ENCODE measurements around the gene SLC39A11. TPM values are rescaled to one million over a fixed set of nuclear protein-coding genes. Genes with fewer than 3 reads are reported as not detected.

SLC39A11 gene
- polyA plus RNA-seq, 1 of the 3 experiments (the other 2 are of a cell fraction) = 23.5 TPM

- no peak overlapping the region for H2AFZ ChIP-seq (ENCODE audit: low read depth)
- H3F3A ChIP-seq (replicated peaks; ENCODE audit: insufficient read depth) = peaks cover 8% of the 10 kb centered on the region
- no peaks in the 10 kb centered on the region for H3K36me3 ChIP-seq (replicated peaks in 1 of 2; ENCODE audit: control insufficient read depth in 1 of 2, insufficient read depth in 2 of 2, low read length in 1 of 2)
- CTCF ChIA-PET = interaction anchor here (1.1 to 7.7 kb wide), 5 partner anchors 7 to 471 kb away, joined by 4 to 104 read pairs (median 35); no protein-coding TSS in a partner anchor
- no peaks in the 10 kb centered on the region for H4K20me1 ChIP-seq (ENCODE audit: insufficient read depth)
- no peaks in the 10 kb centered on the region for H3K9me3 ChIP-seq
- 100% methylated on average over 1 of the region's 1 CpG for WGBS (ENCODE audit: low lambda C conversion rate)
- no peaks in the 10 kb centered on the region for H3K9me2 ChIP-seq
- TF ChIP-seq, protein P1, sequence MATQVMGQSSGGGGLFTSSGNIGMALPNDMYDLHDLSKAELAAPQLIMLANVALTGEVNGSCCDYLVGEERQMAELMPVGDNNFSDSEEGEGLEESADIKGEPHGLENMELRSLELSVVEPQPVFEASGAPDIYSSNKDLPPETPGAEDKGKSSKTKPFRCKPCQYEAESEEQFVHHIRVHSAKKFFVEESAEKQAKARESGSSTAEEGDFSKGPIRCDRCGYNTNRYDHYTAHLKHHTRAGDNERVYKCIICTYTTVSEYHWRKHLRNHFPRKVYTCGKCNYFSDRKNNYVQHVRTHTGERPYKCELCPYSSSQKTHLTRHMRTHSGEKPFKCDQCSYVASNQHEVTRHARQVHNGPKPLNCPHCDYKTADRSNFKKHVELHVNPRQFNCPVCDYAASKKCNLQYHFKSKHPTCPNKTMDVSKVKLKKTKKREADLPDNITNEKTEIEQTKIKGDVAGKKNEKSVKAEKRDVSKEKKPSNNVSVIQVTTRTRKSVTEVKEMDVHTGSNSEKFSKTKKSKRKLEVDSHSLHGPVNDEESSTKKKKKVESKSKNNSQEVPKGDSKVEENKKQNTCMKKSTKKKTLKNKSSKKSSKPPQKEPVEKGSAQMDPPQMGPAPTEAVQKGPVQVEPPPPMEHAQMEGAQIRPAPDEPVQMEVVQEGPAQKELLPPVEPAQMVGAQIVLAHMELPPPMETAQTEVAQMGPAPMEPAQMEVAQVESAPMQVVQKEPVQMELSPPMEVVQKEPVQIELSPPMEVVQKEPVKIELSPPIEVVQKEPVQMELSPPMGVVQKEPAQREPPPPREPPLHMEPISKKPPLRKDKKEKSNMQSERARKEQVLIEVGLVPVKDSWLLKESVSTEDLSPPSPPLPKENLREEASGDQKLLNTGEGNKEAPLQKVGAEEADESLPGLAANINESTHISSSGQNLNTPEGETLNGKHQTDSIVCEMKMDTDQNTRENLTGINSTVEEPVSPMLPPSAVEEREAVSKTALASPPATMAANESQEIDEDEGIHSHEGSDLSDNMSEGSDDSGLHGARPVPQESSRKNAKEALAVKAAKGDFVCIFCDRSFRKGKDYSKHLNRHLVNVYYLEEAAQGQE (IDR thresholded peaks at IDR 0.05; ENCODE audit: low read depth, low read length) = 0 out of 2 replicates have a peak, but pooled peaks have one; percentile 58
- no peak for TF ChIP-seq POLR2AphosphoS5 (IDR thresholded peaks at IDR 0.05; ENCODE audit: low read depth, low read length)
- no peak overlapping the region for H3K27ac ChIP-seq (ENCODE audit: low read depth in 2 of 2, low read length in 1 of 2)
- H3K79me2 ChIP-seq (ENCODE audit: insufficient read depth) = no peaks in the 10 kb centered on the region
- H3K4me2 ChIP-seq = no peak overlapping the region
- no peak overlapping the region for H3K9ac ChIP-seq
- POLR2A ChIA-PET = interaction anchor here (0.6 kb wide), 1 partner anchor 134 kb away, joined by 3 read pairs; no protein-coding TSS in a partner anchor
- no peak overlapping the region for H3K4me3 ChIP-seq (ENCODE audit: low read depth in 2 of 2, low read length in 1 of 2)
- H3K4me1 ChIP-seq (ENCODE audit: control insufficient read depth in 1 of 2, insufficient read depth in 2 of 2, low read depth in 1 of 2, low read length in 1 of 2) = peaks cover 5 to 9% of the 10 kb centered on the region in 2 experiments; a peak in 3 of 4 replicates
- DNase-seq = no peak
- no peaks in the 10 kb centered on the region for H3K27me3 ChIP-seq (ENCODE audit: insufficient read depth)
Measured at GRCh38 chr17:72720494-72720825, 372.0 kb downstream of the SLC39A11 start.

DNA sequence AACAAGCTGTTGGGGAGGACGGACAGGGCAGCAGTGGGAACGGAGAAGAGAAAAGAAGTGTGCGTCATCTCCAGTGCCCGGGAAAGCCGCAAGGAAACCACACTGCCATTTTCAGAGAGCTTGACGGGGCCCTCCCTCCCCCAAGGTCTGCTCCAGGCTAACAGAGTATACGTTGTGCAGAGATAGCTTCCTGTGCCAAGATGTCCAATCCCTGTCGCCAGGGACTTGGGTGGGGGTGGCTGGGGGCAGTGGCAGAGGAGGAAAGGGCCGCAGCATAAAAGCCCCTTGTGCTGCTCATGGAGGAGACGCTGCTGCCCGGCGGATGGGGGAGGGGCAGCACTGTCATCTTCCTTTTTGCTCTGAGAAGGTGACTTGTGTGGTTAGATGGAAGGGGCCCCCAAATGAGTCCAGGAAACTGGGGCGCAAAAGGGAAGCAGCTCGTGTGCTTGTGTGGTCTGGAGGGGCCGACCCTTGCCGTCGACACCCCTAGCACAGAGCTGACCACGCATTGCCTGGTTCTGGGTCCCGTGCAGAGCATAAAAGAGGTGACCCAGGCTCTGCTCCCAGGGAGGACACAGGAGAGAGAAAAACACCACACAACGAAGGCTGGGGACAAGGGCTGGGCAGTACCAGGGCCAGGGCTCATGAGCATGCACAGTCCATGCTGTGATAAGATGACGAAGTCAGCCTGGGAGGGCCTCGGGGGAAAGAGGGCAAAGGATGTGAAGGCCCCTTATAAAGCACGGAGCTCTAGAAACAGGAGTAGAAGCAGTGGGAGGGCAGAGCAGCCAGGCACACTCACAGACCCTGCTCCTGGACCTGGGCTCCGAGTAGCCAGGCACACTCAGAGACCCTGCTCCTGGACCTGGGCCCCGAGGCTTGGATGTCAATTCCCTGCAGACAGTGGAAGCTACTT lies 372.7 kb downstream of the SLC39A11 start:
- peaks cover 11% of the 10 kb centered on the region for H3F3A ChIP-seq (replicated peaks; ENCODE audit: insufficient read depth)
- H3K9ac ChIP-seq = no peak overlapping the region
- no peak overlapping the region for H3K4me2 ChIP-seq
- H3K4me3 ChIP-seq (ENCODE audit: low read depth in 2 of 2, low read length in 1 of 2) = no peak overlapping the region
- no peak for DNase-seq
- no peaks in the 10 kb centered on the region for H3K9me3 ChIP-seq
- H3K9me2 ChIP-seq = no peaks in the 10 kb centered on the region
- H2AFZ ChIP-seq (ENCODE audit: low read depth) = no peak overlapping the region
- ChIA-PET CTCF (interaction anchor here (1.1 to 7.7 kb wide), 5 partner anchors 8 to 471 kb away, joined by 4 to 104 read pairs (median 35); no protein-coding TSS in a partner anchor), POLR2A (interaction anchor here (0.6 to 0.8 kb wide), 2 partner anchors 22 to 133 kb away, joined by 3 read pairs; no protein-coding TSS in a partner anchor)
- H3K27ac ChIP-seq (ENCODE audit: low read depth in 2 of 2, low read length in 1 of 2) = no peak overlapping the region
- H3K27me3 ChIP-seq (ENCODE audit: insufficient read depth) = no peaks in the 10 kb centered on the region
- peaks cover 5 to 10% of the 10 kb centered on the region in 2 experiments; a peak in 3 of 4 replicates for H3K4me1 ChIP-seq (ENCODE audit: control insufficient read depth in 1 of 2, insufficient read depth in 2 of 2, low read depth in 1 of 2, low read length in 1 of 2)
- 82% methylated on average over 24 of the region's 25 CpGs for WGBS (ENCODE audit: low lambda C conversion rate)
- H3K36me3 ChIP-seq (replicated peaks in 1 of 2; ENCODE audit: control insufficient read depth in 1 of 2, insufficient read depth in 2 of 2, low read length in 1 of 2) = no peaks in the 10 kb centered on the region
- H4K20me1 ChIP-seq (ENCODE audit: insufficient read depth) = no peaks in the 10 kb centered on the region
- no peaks in the 10 kb centered on the region for H3K79me2 ChIP-seq (ENCODE audit: insufficient read depth)
- TF ChIP-seq PBX3 (IDR thresholded peaks at IDR 0.05) = no peak
- TF ChIP-seq RXRA (IDR thresholded peaks at IDR 0.05; ENCODE audit: borderline replicate concordance, low read depth) = no peak
- TF ChIP-seq, protein P2, sequence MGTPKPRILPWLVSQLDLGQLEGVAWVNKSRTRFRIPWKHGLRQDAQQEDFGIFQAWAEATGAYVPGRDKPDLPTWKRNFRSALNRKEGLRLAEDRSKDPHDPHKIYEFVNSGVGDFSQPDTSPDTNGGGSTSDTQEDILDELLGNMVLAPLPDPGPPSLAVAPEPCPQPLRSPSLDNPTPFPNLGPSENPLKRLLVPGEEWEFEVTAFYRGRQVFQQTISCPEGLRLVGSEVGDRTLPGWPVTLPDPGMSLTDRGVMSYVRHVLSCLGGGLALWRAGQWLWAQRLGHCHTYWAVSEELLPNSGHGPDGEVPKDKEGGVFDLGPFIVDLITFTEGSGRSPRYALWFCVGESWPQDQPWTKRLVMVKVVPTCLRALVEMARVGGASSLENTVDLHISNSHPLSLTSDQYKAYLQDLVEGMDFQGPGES (IDR thresholded peaks at IDR 0.05; ENCODE audit: low read depth, low read length) = no peak
- no peak for TF ChIP-seq TEAD4 (IDR thresholded peaks at IDR 0.05; ENCODE audit: borderline replicate concordance, insufficient read depth)
- TF ChIP-seq YY1 (IDR thresholded peaks at IDR 0.05; ENCODE audit: low read depth) = no peak
- no peak for TF ChIP-seq TCF12 (IDR thresholded peaks at IDR 0.05)
- no peak for TF ChIP-seq SIN3A (IDR thresholded peaks at IDR 0.05; ENCODE audit: borderline replicate concordance, low read depth, low read length)
- TF ChIP-seq, protein P1 (IDR thresholded peaks at IDR 0.05; ENCODE audit: low read depth, low read length) = no peak
- TF ChIP-seq, protein P3, sequence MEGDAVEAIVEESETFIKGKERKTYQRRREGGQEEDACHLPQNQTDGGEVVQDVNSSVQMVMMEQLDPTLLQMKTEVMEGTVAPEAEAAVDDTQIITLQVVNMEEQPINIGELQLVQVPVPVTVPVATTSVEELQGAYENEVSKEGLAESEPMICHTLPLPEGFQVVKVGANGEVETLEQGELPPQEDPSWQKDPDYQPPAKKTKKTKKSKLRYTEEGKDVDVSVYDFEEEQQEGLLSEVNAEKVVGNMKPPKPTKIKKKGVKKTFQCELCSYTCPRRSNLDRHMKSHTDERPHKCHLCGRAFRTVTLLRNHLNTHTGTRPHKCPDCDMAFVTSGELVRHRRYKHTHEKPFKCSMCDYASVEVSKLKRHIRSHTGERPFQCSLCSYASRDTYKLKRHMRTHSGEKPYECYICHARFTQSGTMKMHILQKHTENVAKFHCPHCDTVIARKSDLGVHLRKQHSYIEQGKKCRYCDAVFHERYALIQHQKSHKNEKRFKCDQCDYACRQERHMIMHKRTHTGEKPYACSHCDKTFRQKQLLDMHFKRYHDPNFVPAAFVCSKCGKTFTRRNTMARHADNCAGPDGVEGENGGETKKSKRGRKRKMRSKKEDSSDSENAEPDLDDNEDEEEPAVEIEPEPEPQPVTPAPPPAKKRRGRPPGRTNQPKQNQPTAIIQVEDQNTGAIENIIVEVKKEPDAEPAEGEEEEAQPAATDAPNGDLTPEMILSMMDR (IDR thresholded peaks at IDR 0.05) = no peak
- TF ChIP-seq CHD2 (IDR thresholded peaks at IDR 0.05; ENCODE audit: low read length, partially characterized antibody) = no peak
- no peak for TF ChIP-seq ELF1 (IDR thresholded peaks at IDR 0.05)
